ENCODE measurements around the gene MTRF1L.

MTRF1L gene

DNA sequence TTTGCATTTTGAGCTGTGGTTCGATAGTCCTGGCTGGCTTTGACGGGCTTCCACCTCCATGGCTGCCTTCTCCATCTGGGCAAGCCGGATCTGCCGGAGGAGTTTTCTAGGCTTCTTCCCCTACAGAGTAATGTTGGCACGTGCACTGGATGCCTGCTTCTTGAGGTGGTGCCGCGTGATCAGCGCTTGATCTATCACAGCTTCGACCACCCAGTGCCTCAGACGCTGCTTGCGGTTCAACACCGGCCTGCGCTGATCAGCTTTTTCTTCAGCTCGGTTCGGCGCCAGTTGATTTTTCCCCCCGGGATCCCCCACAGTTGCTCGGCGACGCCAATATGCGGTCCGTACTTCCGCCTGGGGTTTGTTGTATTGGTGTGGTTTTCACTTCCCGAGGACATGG is 43.2 kb downstream of the MTRF1L start:
- H3K4me2 ChIP-seq (ENCODE audit: low read length): no peak overlapping the region
- no peak for TF ChIP-seq CTCF (IDR thresholded peaks at IDR 0.05)
- no peaks in the 10 kb centered on the region for H3K4me1 ChIP-seq
- no peak overlapping the region for H2AFZ ChIP-seq
- no peak overlapping the region for H3K9ac ChIP-seq
- no peaks in the 10 kb centered on the region for H3K27me3 ChIP-seq (ENCODE audit: control insufficient read depth, insufficient read depth, low read length)
- no peaks in the 10 kb centered on the region for H3K79me2 ChIP-seq
- no peaks in the 10 kb centered on the region for H3K9me3 ChIP-seq (ENCODE audit: control insufficient read depth, low read length)
- H3K27ac ChIP-seq: no peak overlapping the region
- no peaks in the 10 kb centered on the region for H3K36me3 ChIP-seq (ENCODE audit: control insufficient read depth, insufficient read depth, low read length)
- no peak overlapping the region for H3K4me3 ChIP-seq (ENCODE audit: low read depth, low read length)

GRCh38 chr6:152957796-152958195 is 44.7 kb downstream of the MTRF1L start:
- Histone ChIP-seq H3K4me2 (ENCODE audit: low read length) (no peak overlapping the region), H3K27ac (no peak overlapping the region), H3K36me3 (ENCODE audit: control insufficient read depth, insufficient read depth, low read length) (no peaks in the 10 kb centered on the region), H3K4me1 (no peaks in the 10 kb centered on the region), H3K9me3 (ENCODE audit: control insufficient read depth, low read length) (no peaks in the 10 kb centered on the region), H3K27me3 (ENCODE audit: control insufficient read depth, insufficient read depth, low read length) (no peaks in the 10 kb centered on the region), H3K4me3 (ENCODE audit: low read depth, low read length) (no peak overlapping the region), H3K9ac (no peak overlapping the region), H2AFZ (no peak overlapping the region), H3K79me2 (no peaks in the 10 kb centered on the region)
- TF ChIP-seq CTCF (IDR thresholded peaks at IDR 0.05): no peak

- no peak overlapping the region for H3K4me3 ChIP-seq (ENCODE audit: low read depth, low read length)
- H2AFZ ChIP-seq: no peak overlapping the region
- no peak overlapping the region for H3K9ac ChIP-seq
- no peak overlapping the region for H3K4me2 ChIP-seq (ENCODE audit: low read length)
- H3K27ac ChIP-seq: no peak overlapping the region
- no peaks in the 10 kb centered on the region for H3K4me1 ChIP-seq
- H3K27me3 ChIP-seq (ENCODE audit: control insufficient read depth, insufficient read depth, low read length): no peaks in the 10 kb centered on the region
- H3K9me3 ChIP-seq (ENCODE audit: control insufficient read depth, low read length): no peaks in the 10 kb centered on the region
- H3K36me3 ChIP-seq (ENCODE audit: control insufficient read depth, insufficient read depth, low read length): no peaks in the 10 kb centered on the region
- TF ChIP-seq CTCF (IDR thresholded peaks at IDR 0.05): no peak
- H3K79me2 ChIP-seq: no peaks in the 10 kb centered on the region
Observed at GRCh38 chr6:152954443-152954842, 48.1 kb downstream of the MTRF1L start.

DNA sequence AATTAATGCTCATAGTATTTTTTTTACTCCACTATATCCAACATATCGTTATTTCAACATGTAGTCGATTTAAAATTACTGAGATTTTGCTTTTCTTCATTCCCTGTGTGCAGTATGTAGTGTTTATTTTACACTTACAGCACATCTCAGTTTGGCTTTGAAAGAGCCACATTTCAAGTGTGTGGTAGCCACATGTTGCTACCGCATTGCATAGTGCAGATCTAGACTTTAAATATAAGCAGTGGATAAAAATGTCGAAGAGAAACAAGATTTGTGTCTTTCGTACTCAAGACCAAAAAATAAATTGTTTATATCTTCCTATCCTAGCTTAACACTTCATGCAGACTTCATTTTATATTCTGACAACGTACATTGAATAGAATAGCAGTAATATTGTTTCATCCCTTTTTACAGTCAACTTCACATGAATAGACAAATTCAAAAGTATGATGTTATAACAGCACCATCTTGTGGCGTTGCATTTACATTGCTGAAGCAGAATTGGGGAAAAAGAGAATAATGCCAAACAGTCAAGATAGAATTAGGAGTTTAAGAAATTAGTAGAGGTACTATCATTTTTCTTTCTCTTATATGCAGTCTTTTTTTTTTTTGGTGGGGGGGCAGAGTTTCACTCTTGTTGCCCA is 49.5 kb downstream of the MTRF1L start:
- Histone ChIP-seq H3K4me1 (no peaks in the 10 kb centered on the region), H3K79me2 (no peaks in the 10 kb centered on the region), H3K36me3 (ENCODE audit: control insufficient read depth, insufficient read depth, low read length) (no peaks in the 10 kb centered on the region), H3K9me3 (ENCODE audit: control insufficient read depth, low read length) (no peaks in the 10 kb centered on the region), H3K27me3 (ENCODE audit: control insufficient read depth, insufficient read depth, low read length) (no peaks in the 10 kb centered on the region), H3K4me2 (ENCODE audit: low read length) (no peak overlapping the region), H3K27ac (no peak overlapping the region), H3K4me3 (ENCODE audit: low read depth, low read length) (no peak overlapping the region), H3K9ac (no peak overlapping the region), H2AFZ (no peak overlapping the region)
- peak; percentile 34 for TF ChIP-seq CTCF (IDR thresholded peaks at IDR 0.05)

- Histone ChIP-seq H3K4me2 (ENCODE audit: low read length) (no peak overlapping the region), H3K4me3 (ENCODE audit: low read depth, low read length) (no peak overlapping the region), H3K9me3 (ENCODE audit: control insufficient read depth, low read length) (no peaks in the 10 kb centered on the region), H2AFZ (no peak overlapping the region), H3K9ac (no peak overlapping the region), H3K27ac (no peak overlapping the region), H3K27me3 (ENCODE audit: control insufficient read depth, insufficient read depth, low read length) (no peaks in the 10 kb centered on the region), H3K4me1 (no peaks in the 10 kb centered on the region), H3K36me3 (ENCODE audit: control insufficient read depth, insufficient read depth, low read length) (no peaks in the 10 kb centered on the region), H3K79me2 (no peaks in the 10 kb centered on the region)
- TF ChIP-seq CTCF (IDR thresholded peaks at IDR 0.05): no peak
Observed at GRCh38 chr6:152952045-152952444, 50.5 kb downstream of the MTRF1L start.
